Transverse colon (tissue), 4 donors: ENCODE measurements around the gene ABCA4. TPM values are rescaled to one million over a fixed set of nuclear protein-coding genes. Genes with fewer than 3 reads are reported as not detected.

ENCODE experiments used
- DNase-seq: peaks from one replicate; pipeline ENCODE4 v3.0.0-alpha.2; 2019
- H3K27ac ChIP-seq, 4 donors: fragments of 200-600 bp; sonication (generic); 2 replicates each; pipeline ENCODE4 v1.5.1; 2016 to 2018; ENCODE audit warnings: inconsistent platforms in 4 of 4
- H3K27me3 ChIP-seq: fragments of 200-600 bp; sonication (generic); 2 replicates; pipeline ENCODE4 v1.5.1; 2017; ENCODE audit warnings: inconsistent platforms
- H3K36me3 ChIP-seq, 4 donors: fragments of 200-600 bp; sonication (generic); 2 replicates each; pipeline ENCODE4 v1.5.1; 2017 to 2019; ENCODE audit warnings: inconsistent platforms in 4 of 4
- H3K4me1 ChIP-seq, 4 donors: fragments of 200-600 bp; sonication (generic); 2 replicates each; pipeline ENCODE4 v1.5.1; 2017 to 2020; ENCODE audit warnings: inconsistent platforms in 4 of 4
- H3K4me3 ChIP-seq, 4 donors: fragments of 200-600 bp; sonication (generic); 1 replicate in 1 of 4; 2 replicates in 3 of 4; pipeline versions ENCODE4 v1.5.1 to v1.6.1; 2017 to 2019; ENCODE audit warnings: inconsistent platforms in 4 of 4
- H3K9me3 ChIP-seq, 2 donors: fragments of 200-600 bp; sonication (generic); 2 replicates each; pipeline ENCODE4 v1.5.1; 2017 to 2019; ENCODE audit warnings: inconsistent platforms in 2 of 2
- EP300 ChIP-seq: sonication (generic); formaldehyde crosslinking; IDR thresholded peaks from one replicate; pipeline ENCODE4 v1.6.1; 2017; ENCODE audit warnings: antibody characterized with exemption, low read depth
- POLR2A ChIP-seq: fragments of 450-650 bp; IDR thresholded peaks from one replicate; pipeline ENCODE4 v1.6.1; 2016; ENCODE audit warnings: antibody characterized with exemption, mild to moderate bottlenecking, moderate library complexity
- POLR2AphosphoS5 ChIP-seq, 3 donors: sonication (generic); formaldehyde crosslinking; IDR thresholded peaks; one replicate each; pipeline ENCODE4 v1.6.1; 2016; ENCODE audit warnings: antibody characterized with exemption in 3 of 3
- WGBS, 2 donors: methylation state at CpG; one replicate each; pipeline ENCODE4 v1.1.5; 2018; ENCODE audit warnings: low coverage in 1 of 2; 5-methylcytosine and 5-hydroxymethylcytosine counted together
- in situ Hi-C, 4 donors: fragments of 200-750 bp; cut with MboI; loops; one replicate each; pipeline versions ENCODE4 v1.15.0 to v1.15.1; 2017; ENCODE audit warnings: low sequenced_read_pairs in 3 of 4, low pct_ligation_motif_present in 1 of 4, low pct_unique_long_range_greater_than_20kb in 1 of 4
- intact Hi-C: fragments of 100-400 bp; cut with DNase I; formaldehyde crosslinking; loops from one replicate; pipeline ENCODE4 v1.15.1; 2023; ENCODE audit warnings: low total_unique reads
- total RNA-seq, 4 donors: library from RNA; depleted of rRNA; stranded (reverse); fragments of >200 nt; gene quantifications; one replicate each; pipeline ENCODE4 v1.1.0, GENCODE V29; 2016
- TF ChIP-seq, protein P1 (sequence below), 5 experiments: fragments of 200-600 bp in 3 of 5; fragments of 450-650 bp in 2 of 5; sonication (generic) in 3 of 5; IDR thresholded peaks; 1 replicate in 2 of 5; 2 replicates in 3 of 5; pipeline ENCODE4 v1.5.1; 2016 to 2017; ENCODE audit warnings: antibody characterized with exemption in 5 of 5, inconsistent platforms in 3 of 5, mild to moderate bottlenecking in 2 of 5, moderate library complexity in 1 of 5

Gene ABCA4
- total RNA-seq, 4 donors from 2014 or later: 0.16 to 0.55 TPM; not detected in 2

DNA sequence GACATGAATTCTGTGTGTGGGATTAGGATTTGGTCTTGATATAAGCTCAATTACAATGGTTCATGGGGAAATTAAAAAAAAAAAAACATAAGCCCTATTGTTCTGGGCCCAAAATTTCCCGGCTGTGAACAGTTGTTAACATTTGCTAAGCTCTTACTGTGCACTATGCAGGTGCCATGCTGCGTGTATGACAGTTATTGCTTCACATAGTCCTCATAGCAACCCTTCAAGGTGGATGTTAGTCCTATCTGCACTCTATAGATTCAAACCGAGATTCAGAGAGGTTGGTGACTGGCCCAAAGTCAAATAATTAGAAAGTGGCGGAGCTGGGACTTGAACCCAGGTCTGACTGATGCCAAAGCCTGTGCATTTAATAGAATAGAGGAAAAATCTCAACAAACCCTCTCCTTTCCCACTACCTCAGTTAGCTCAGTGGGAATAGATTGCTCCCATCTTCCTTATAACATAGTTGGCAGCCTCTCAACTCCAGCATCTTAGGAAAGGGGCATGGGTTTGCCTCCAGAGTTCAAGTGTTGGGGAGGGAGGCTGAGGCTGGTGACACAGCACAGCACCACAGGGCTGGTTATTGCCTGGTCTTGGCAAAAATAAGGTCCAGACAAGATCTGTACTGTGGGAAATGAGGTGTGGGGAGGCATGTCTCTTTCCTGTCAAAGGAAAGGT lies 156.7 kb downstream of the ABCA4 start:
- 33 to 80% methylated on average over 1 to 4 of the region's 4 CpGs for WGBS, 2 donors
- no peak for DNase-seq
- H3K4me3 ChIP-seq: no peak overlapping the region
- in situ Hi-C loops (no loop called here), intact Hi-C loops (no loop called here)
- peaks cover 0 to 9% (median 3%) of the 10 kb centered on the region in 4 donors for H3K4me1 ChIP-seq
- H3K36me3 ChIP-seq: no peaks in the 10 kb centered on the region
- H3K27ac ChIP-seq: no peak overlapping the region
- no peaks in the 10 kb centered on the region for H3K9me3 ChIP-seq
- no peaks in the 10 kb centered on the region for H3K27me3 ChIP-seq
- TF ChIP-seq, protein P1, sequence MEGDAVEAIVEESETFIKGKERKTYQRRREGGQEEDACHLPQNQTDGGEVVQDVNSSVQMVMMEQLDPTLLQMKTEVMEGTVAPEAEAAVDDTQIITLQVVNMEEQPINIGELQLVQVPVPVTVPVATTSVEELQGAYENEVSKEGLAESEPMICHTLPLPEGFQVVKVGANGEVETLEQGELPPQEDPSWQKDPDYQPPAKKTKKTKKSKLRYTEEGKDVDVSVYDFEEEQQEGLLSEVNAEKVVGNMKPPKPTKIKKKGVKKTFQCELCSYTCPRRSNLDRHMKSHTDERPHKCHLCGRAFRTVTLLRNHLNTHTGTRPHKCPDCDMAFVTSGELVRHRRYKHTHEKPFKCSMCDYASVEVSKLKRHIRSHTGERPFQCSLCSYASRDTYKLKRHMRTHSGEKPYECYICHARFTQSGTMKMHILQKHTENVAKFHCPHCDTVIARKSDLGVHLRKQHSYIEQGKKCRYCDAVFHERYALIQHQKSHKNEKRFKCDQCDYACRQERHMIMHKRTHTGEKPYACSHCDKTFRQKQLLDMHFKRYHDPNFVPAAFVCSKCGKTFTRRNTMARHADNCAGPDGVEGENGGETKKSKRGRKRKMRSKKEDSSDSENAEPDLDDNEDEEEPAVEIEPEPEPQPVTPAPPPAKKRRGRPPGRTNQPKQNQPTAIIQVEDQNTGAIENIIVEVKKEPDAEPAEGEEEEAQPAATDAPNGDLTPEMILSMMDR (IDR thresholded peaks at IDR 0.05): no peak
- TF ChIP-seq EP300 (no peak), POLR2A (no peak), POLR2AphosphoS5 (IDR thresholded peaks at IDR 0.05) (no peak)

DNA sequence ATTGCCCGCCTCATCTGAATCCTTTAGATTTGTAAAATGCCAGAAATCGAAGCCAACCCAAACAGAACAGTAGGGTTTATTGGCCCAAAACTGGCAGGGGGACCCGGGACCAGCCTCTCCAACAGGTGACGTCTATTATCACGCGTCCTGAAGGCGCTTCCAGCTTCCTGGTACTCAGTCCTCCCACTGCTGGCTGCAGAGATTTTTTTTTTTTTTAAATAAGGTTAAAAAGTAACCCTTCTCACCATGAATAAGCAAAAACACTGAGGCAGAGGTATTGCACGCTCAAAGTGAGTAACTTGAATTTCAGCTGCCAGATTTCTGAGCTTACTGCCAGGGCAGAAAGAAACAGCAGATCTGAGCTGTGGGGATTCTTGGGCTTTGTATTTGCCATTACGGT lies 157.4 kb downstream of the ABCA4 start:
- in situ Hi-C loops: no loop called here
- TF ChIP-seq EP300 (no peak), POLR2AphosphoS5 (IDR thresholded peaks at IDR 0.05) (no peak), POLR2A (no peak)
- TF ChIP-seq, protein P1 (IDR thresholded peaks at IDR 0.05): no peak

DNA sequence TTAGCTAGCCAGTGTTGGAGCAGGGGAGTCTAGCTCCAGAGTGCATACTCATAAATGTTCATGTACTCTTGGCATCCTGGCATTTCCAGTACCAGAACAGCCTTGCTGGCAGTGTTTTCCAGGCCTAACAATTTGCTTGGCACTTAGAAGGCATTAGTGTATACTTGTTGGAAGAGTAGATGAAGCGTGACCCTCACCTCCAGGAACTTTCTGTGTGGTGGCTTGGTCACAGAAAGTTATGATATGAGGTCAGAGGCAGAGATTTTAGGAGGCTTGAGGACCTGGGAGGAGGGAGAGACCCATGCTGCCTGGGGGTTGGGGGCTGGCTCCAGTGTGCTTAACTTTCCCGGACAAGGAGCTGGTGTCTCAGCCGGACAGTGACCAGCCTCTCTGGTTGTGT lies 159.0 kb downstream of the ABCA4 start:
- H3K4me3 ChIP-seq: no peak overlapping the region
- H3K27me3 ChIP-seq: no peaks in the 10 kb centered on the region
- H3K9me3 ChIP-seq: no peaks in the 10 kb centered on the region
- H3K36me3 ChIP-seq: no peaks in the 10 kb centered on the region
- peaks cover 0 to 9% (median 3%) of the 10 kb centered on the region in 4 donors for H3K4me1 ChIP-seq
- TF ChIP-seq EP300 (no peak), POLR2AphosphoS5 (IDR thresholded peaks at IDR 0.05) (no peak), POLR2A (no peak)
- TF ChIP-seq, protein P1 (IDR thresholded peaks at IDR 0.05): no peak
- intact Hi-C loops: no loop called here
- in situ Hi-C loops: no loop called here
- H3K27ac ChIP-seq: no peak overlapping the region
- no peak for DNase-seq
- 80 to 94% methylated on average over 1 to 3 of the region's 3 CpGs for WGBS, 2 donors

More for the DNA sequence above, 157.4 kb downstream of the ABCA4 start:
- H3K27ac ChIP-seq: no peak overlapping the region
- intact Hi-C loops: no loop called here
- H3K27me3 ChIP-seq: no peaks in the 10 kb centered on the region
- no peaks in the 10 kb centered on the region for H3K9me3 ChIP-seq
- H3K4me3 ChIP-seq: no peak overlapping the region
- DNase-seq: peak; percentile 41
- H3K36me3 ChIP-seq: no peaks in the 10 kb centered on the region
- H3K4me1 ChIP-seq: peaks cover 0 to 9% (median 3%) of the 10 kb centered on the region in 4 donors
- 40 to 54% methylated on average over 2 to 9 of the region's 9 CpGs for WGBS, 2 donors

DNA sequence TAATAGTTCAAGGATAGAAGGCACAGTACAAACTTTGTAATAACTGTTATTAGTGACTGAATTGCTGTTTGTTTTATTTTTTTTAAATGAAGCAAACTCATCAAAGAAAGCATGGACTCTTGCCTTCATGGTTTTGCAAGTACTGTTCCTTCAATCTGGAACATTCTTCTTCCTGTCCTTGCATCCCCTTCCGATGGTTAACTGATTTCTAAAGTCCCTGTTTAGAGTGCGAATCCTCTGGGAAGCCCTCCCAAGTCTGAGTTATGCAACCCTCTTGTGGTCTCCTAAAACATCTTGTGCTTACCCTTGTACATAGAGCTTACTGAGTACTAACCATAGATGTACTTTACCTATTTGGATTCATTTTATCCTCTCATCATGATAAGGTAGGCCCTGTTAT lies 159.5 kb downstream of the ABCA4 start:
- in situ Hi-C loops (no loop called here), intact Hi-C loops (no loop called here)
- Histone ChIP-seq H3K4me1 (peaks cover 0 to 9% (median 3%) of the 10 kb centered on the region in 4 donors), H3K36me3 (no peaks in the 10 kb centered on the region), H3K4me3 (no peak overlapping the region), H3K27me3 (no peaks in the 10 kb centered on the region), H3K9me3 (no peaks in the 10 kb centered on the region), H3K27ac (no peak overlapping the region)
- WGBS, 2 donors: 66 to 75% methylated on average over 2 of the region's 2 CpGs
- no peak for DNase-seq
- TF ChIP-seq POLR2A (no peak), POLR2AphosphoS5 (IDR thresholded peaks at IDR 0.05) (no peak), EP300 (no peak)
- TF ChIP-seq, protein P1 (IDR thresholded peaks at IDR 0.05): no peak
